Right atrium auricular region (tissue), 2 donors: ENCODE measurements around the gene ATP6V1F. TPM values are rescaled to one million over a fixed set of nuclear protein-coding genes. Genes with fewer than 3 reads are reported as not detected.

Source experiments
- DNase-seq: peaks from one replicate; pipeline ENCODE4 v3.0.0-alpha.2; 2019; ENCODE audit warnings: low spot score
- H3K27ac ChIP-seq, 2 donors: fragments of 200-600 bp; sonication (generic); 1 replicate in 1 of 2; 2 replicates in 1 of 2; pipeline ENCODE4 v1.5.1; 2016 to 2019
- H3K27me3 ChIP-seq, 2 donors: fragments of 200-600 bp; sonication (generic); one replicate each; pipeline versions ENCODE4 v1.5.1 to v1.6.0; 2017 to 2019
- H3K36me3 ChIP-seq: fragments of 200-600 bp; sonication (generic); one replicate; pipeline ENCODE4 v1.5.1; 2016
- H3K4me1 ChIP-seq, 2 donors: fragments of 200-600 bp; sonication (generic); one replicate each; pipeline versions ENCODE4 v1.5.1 to v1.6.0; 2017 to 2019
- H3K4me3 ChIP-seq, 2 donors: fragments of 200-600 bp; sonication (generic); 1 replicate in 1 of 2; 2 replicates in 1 of 2; pipeline ENCODE4 v1.5.1; 2017 to 2019; ENCODE audit warnings: mild to moderate bottlenecking in 1 of 2, moderate library complexity in 1 of 2
- H3K9me3 ChIP-seq, 2 donors: fragments of 200-600 bp; sonication (generic); one replicate each; pipeline ENCODE4 v1.5.1; 2019
- total RNA-seq, 2 donors: library from RNA; depleted of rRNA; stranded (reverse); fragments of >200 nt; gene quantifications; one replicate each; pipeline ENCODE4 v1.1.0, GENCODE V29; 2016
- TF ChIP-seq, protein P1 (sequence below), 2 donors: fragments of 200-600 bp; sonication (generic); IDR thresholded peaks; one replicate each; pipeline ENCODE4 v1.5.1; 2019; ENCODE audit warnings: antibody characterized with exemption in 2 of 2

ATP6V1F gene
- total RNA-seq, 2 donors from 2014 or later = 121 TPM

DNA sequence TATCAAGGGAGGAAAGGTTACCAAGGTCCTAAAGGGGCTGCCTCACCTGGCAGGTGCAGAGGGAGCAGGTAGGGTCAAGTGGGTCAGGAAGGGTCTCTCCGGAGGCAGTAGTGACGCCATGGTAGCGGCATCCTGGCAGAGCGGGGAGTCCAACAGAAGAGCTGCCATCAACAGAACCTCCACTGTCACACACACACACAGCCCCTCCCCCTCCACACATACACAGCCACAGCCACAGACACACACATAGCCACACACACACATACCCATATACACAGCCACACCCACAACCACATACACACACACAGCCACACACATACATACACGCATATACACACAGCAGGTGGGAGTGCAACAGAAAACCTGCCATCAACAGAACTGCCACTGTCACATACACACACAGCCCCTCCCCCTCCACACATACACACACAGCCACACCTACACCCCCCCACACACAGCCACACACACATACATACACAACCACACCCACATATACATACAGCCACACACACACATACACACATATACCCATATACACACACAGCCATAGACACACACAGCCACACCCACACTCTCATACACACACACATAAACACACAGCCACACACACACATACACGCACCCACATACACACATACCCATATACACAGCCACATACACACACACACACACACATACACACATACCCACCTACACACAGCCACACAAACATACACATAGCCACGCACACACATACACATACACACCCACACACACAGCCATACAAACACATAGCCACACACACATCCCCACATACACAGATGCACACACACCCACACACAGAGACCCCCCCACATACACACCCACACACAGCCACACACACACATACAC, 24.7 kb downstream of the ATP6V1F start:
- H3K9me3 ChIP-seq = no peaks in the 10 kb centered on the region
- DNase-seq = no peak
- H3K4me1 ChIP-seq = peaks cover 0 to 8% of the 10 kb centered on the region in 2 donors
- TF ChIP-seq, protein P1, sequence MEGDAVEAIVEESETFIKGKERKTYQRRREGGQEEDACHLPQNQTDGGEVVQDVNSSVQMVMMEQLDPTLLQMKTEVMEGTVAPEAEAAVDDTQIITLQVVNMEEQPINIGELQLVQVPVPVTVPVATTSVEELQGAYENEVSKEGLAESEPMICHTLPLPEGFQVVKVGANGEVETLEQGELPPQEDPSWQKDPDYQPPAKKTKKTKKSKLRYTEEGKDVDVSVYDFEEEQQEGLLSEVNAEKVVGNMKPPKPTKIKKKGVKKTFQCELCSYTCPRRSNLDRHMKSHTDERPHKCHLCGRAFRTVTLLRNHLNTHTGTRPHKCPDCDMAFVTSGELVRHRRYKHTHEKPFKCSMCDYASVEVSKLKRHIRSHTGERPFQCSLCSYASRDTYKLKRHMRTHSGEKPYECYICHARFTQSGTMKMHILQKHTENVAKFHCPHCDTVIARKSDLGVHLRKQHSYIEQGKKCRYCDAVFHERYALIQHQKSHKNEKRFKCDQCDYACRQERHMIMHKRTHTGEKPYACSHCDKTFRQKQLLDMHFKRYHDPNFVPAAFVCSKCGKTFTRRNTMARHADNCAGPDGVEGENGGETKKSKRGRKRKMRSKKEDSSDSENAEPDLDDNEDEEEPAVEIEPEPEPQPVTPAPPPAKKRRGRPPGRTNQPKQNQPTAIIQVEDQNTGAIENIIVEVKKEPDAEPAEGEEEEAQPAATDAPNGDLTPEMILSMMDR (IDR thresholded peaks at IDR 0.05) = no peak
- H3K27me3 ChIP-seq = peaks cover 6 to 9% of the 10 kb centered on the region in 2 donors
- H3K36me3 ChIP-seq = no peaks in the 10 kb centered on the region
- H3K4me3 ChIP-seq = no peak overlapping the region
- no peak overlapping the region for H3K27ac ChIP-seq

DNA sequence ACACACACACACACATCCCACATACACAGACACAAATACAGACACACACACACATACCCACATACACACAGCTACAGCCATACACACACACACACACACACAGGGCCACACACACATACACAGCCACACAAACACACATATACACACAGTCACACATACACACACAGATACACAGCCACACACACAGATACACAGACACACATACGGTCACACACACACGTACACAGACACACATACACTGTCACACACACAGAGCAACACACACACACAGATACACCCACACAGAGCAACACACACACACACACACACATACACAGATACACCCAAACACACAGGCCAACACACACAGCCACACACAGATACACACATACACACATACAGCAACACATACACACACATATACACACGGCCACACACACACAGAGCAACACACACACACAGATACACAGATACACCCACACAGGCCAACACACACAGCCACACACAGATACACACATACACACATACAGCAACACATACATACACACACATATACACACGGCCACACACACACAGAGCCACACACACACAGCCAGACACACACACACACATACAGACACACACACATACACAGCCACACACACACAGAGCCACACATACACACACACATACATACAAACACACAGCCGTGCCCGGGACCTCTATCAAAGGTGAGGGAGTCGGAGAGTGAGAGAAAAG, 25.5 kb downstream of the ATP6V1F start:
- TF ChIP-seq, protein P1 (IDR thresholded peaks at IDR 0.05) = no peak
- Histone ChIP-seq H3K9me3 (no peaks in the 10 kb centered on the region), H3K4me3 (no peak overlapping the region), H3K27ac (no peak overlapping the region), H3K27me3 (peaks cover 6 to 9% of the 10 kb centered on the region in 2 donors), H3K4me1 (peaks cover 0 to 8% of the 10 kb centered on the region in 2 donors), H3K36me3 (no peaks in the 10 kb centered on the region)
- DNase-seq = no peak

DNA sequence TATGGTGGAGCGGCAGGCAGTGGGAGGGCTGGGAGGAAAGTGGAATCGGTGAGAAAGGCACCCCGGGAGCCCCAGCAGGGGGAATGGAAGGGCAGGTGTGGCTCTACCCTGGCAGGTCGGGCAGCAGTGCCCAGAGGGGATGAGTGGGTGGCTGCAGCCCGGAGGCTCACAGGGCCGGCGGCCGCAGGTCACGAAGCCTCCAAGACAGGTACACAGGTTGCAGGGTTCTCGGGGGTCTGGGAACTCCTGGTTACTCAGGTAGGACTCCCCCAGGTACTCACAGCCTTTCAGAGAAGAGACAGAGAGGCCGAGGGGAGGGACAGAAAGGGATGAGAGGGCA, 26.1 kb downstream of the ATP6V1F start:
- Histone ChIP-seq H3K27me3 (peaks cover 6 to 9% of the 10 kb centered on the region in 2 donors), H3K9me3 (no peaks in the 10 kb centered on the region), H3K36me3 (no peaks in the 10 kb centered on the region), H3K4me3 (no peak overlapping the region), H3K4me1 (peaks cover 0 to 7% of the 10 kb centered on the region in 2 donors), H3K27ac (no peak overlapping the region)
- TF ChIP-seq, protein P1 (IDR thresholded peaks at IDR 0.05) = no peak
- no peak for DNase-seq

DNA sequence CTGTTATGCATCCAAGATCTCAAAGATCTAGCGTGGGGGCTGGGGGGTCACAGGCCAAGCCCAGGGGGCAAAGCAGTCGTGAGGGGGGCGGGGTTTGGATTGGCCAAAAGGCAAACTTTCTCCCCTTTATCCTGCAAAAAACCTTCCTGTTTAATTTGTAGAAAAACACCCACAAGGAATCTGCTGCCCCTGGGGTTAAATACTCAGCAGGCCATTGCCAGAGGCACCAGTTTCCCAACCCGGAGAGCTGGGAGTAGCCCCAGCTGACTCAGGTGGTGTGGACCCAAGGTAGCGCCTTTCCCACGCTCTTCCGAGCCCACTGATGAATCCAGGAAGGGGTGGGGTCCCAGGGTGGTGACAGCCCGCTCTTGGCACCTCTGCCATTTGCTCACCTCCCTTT, 26.5 kb downstream of the ATP6V1F start:
- Histone ChIP-seq H3K27me3 (peaks cover 6 to 9% of the 10 kb centered on the region in 2 donors), H3K9me3 (no peaks in the 10 kb centered on the region), H3K4me1 (peaks cover 0 to 5% of the 10 kb centered on the region in 2 donors), H3K4me3 (no peak overlapping the region), H3K27ac (no peak overlapping the region), H3K36me3 (no peaks in the 10 kb centered on the region)
- DNase-seq = no peak
- TF ChIP-seq, protein P1 (IDR thresholded peaks at IDR 0.05) = no peak

DNA sequence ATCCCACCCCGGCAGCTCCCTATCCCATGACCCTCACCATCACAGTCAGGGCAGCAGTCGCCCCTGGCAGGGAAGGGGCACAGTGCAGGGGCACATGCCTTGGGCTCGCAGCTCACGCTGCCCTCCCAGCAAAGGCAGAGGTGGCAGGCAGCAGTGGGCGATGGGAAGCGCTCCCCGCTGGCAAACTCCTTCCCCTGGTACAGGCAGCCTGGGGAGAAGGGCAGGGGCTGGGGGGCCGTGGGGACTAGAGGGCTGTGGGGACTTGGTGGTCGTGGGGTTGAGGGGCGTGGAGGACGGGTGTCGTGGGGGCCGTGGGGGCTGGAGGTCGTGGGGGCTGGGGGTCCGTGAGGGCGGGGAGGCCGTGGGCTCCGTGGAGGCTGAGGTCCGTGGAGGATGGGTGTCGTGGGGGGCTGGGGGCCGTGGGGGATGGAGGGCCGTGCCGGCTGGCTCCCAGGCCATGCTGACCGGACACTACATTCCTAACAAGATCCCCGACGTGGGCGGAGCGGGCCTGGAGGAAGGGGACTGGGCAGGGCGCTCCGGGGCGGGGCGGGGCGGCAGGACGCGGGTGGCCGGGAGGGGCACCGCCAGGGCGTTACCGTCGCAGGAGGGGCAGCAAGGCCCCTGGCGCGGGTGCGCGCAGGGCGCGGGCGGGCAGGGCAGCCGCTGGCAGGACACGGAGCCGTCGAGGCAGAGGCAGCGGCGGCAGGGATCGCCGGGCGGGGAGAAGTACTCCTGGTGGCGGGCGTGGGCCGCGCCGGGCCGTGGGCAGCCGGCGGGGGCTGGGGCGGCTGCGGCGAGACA, 27.9 kb downstream of the ATP6V1F start:
- Histone ChIP-seq H3K27me3 (peaks cover 6 to 9% of the 10 kb centered on the region in 2 donors), H3K9me3 (no peaks in the 10 kb centered on the region), H3K27ac (no peak overlapping the region), H3K4me3 (peak overlapping the region; percentile 6 to 42), H3K4me1 (peaks cover 0 to 5% of the 10 kb centered on the region in 2 donors), H3K36me3 (no peaks in the 10 kb centered on the region)
- no peak for DNase-seq
- TF ChIP-seq, protein P1 (IDR thresholded peaks at IDR 0.05) = no peak
